GM23338 (cell line): ENCODE results near the gene ITGB7. TPM values are rescaled to one million over a fixed set of nuclear protein-coding genes. Genes with fewer than 3 reads are reported as not detected.

Experiments
- ATAC-seq: fragments of 200-7000 bp; cut with Tn5 transposase; 3 replicates; pipeline ENCODE4 v1.9.1; 2020
- DNase-seq: peaks from one replicate; pipeline ENCODE4 v3.0.0-alpha.2; 2015; ENCODE audit warnings: low spot score
- H2AFZ ChIP-seq: fragments of 200-600 bp; sonication (generic); 2 replicates; pipeline ENCODE4 v1.8.0; 2016; ENCODE audit warnings: antibody characterized with exemption, mild to moderate bottlenecking, moderate library complexity
- H3F3A ChIP-seq: fragments of 200-600 bp; sonication (generic); replicated peaks from 2 replicates; pipeline ENCODE4 v1.8.0; 2017; ENCODE audit warnings: antibody characterized with exemption, mixed run types, low read depth
- H3K27ac ChIP-seq: fragments of 200-600 bp; sonication (generic); 2 replicates; pipeline ENCODE4 v1.6.1; 2016; ENCODE audit warnings: low read depth
- H3K27me3 ChIP-seq: fragments of 200-600 bp; sonication (generic); 2 replicates; pipeline ENCODE4 v1.8.0; 2016; ENCODE audit warnings: mild to moderate bottlenecking, mixed run types, moderate library complexity; ENCODE audit not compliant: insufficient read depth
- H3K36me3 ChIP-seq: fragments of 200-600 bp; sonication (generic); 2 replicates; pipeline ENCODE4 v1.8.0; 2016; ENCODE audit warnings: mild to moderate bottlenecking; ENCODE audit not compliant: insufficient read depth
- H3K4me1 ChIP-seq: fragments of 200-600 bp; sonication (generic); 2 replicates; pipeline ENCODE4 v1.8.0; 2016; ENCODE audit warnings: mild to moderate bottlenecking, moderate library complexity; ENCODE audit not compliant: insufficient read depth
- H3K4me2 ChIP-seq: fragments of 200-600 bp; sonication (generic); 2 replicates; pipeline ENCODE4 v1.7.1; 2017; ENCODE audit warnings: mixed run types
- H3K4me3 ChIP-seq: fragments of 200-600 bp; sonication (generic); 2 replicates; pipeline ENCODE4 v1.6.1; 2016; ENCODE audit warnings: mixed run types
- H3K79me2 ChIP-seq: fragments of 200-600 bp; sonication (generic); replicated peaks from 2 replicates; pipeline ENCODE4 v1.8.0; 2017; ENCODE audit warnings: mild to moderate bottlenecking; ENCODE audit not compliant: insufficient read depth
- H3K9me2 ChIP-seq: fragments of 200-600 bp; sonication (generic); 2 replicates; pipeline ENCODE4 v1.8.0; 2017; ENCODE audit not compliant: insufficient read depth
- H4K20me1 ChIP-seq: fragments of 200-600 bp; sonication (generic); replicated peaks from 2 replicates; pipeline ENCODE4 v1.8.0; 2017; ENCODE audit warnings: mild to moderate bottlenecking; ENCODE audit not compliant: insufficient read depth
- H3K27ac Mint-ChIP-seq: 2 replicates; pipeline ENCODE4 v1.8.0; 2020; ENCODE audit warnings: inconsistent platforms, mild to moderate bottlenecking, moderate library complexity, mixed read lengths
- H3K27me3 Mint-ChIP-seq: 3 replicates; pipeline ENCODE4 v1.8.0; 2022; ENCODE audit warnings: low read depth, mild to moderate bottlenecking, moderate library complexity, mixed read lengths, inconsistent platforms; ENCODE audit not compliant: insufficient read depth, poor library complexity
- H3K36me3 Mint-ChIP-seq: 3 replicates; pipeline ENCODE4 v1.8.0; 2021; ENCODE audit warnings: low read depth, mild to moderate bottlenecking, inconsistent platforms, moderate library complexity, mixed read lengths
- H3K4me1 Mint-ChIP-seq: 3 replicates; pipeline ENCODE4 v1.8.0; 2020; ENCODE audit warnings: mild to moderate bottlenecking, inconsistent platforms, mixed read lengths
- H3K4me3 Mint-ChIP-seq: 3 replicates; pipeline ENCODE4 v1.8.0; 2021; ENCODE audit warnings: moderate library complexity, mild to moderate bottlenecking, inconsistent platforms, mixed read lengths
- H3K9me3 Mint-ChIP-seq: 3 replicates; pipeline ENCODE4 v1.8.0; 2020; ENCODE audit warnings: moderate library complexity, mild to moderate bottlenecking, inconsistent platforms, mixed read lengths
- CREB1 ChIP-seq: fragments of 250-450 bp; sonication (Bioruptor Pico); IDR thresholded peaks from 2 replicates; pipeline ENCODE4 v1.5.0; 2020; ENCODE audit warnings: low read depth, mild to moderate bottlenecking, moderate library complexity
- ETS1 ChIP-seq: IDR thresholded peaks from 2 replicates; pipeline ENCODE4 v1.6.1; 2016; ENCODE audit warnings: antibody characterized with exemption
- EZH2 ChIP-seq: fragments of 200-600 bp; sonication (generic); IDR thresholded peaks from one replicate; pipeline ENCODE4 v1.8.0; 2017; ENCODE audit warnings: antibody characterized with exemption, mild to moderate bottlenecking, low read depth; ENCODE audit not compliant: unreplicated experiment
- JUNB ChIP-seq: IDR thresholded peaks from one replicate; pipeline ENCODE4 v1.6.1; 2016; ENCODE audit warnings: antibody characterized with exemption; ENCODE audit not compliant: unreplicated experiment
- POLR2AphosphoS5 ChIP-seq: IDR thresholded peaks from 2 replicates; pipeline ENCODE4 v1.6.1; 2016; ENCODE audit warnings: antibody characterized with exemption, low read depth
- STAT1 ChIP-seq: IDR thresholded peaks from one replicate; pipeline ENCODE4 v1.6.1; 2016; ENCODE audit warnings: antibody characterized with exemption; ENCODE audit not compliant: unreplicated experiment
- ZNF114 ChIP-seq: fragments of 250-450 bp; sonication (Bioruptor Pico); IDR thresholded peaks from 2 replicates; pipeline ENCODE4 v1.5.0; 2020; ENCODE audit warnings: mild to moderate bottlenecking, moderate library complexity
- ZNF331 ChIP-seq: fragments of 250-450 bp; sonication (Bioruptor Pico); IDR thresholded peaks from 2 replicates; pipeline ENCODE4 v1.5.0; 2020; ENCODE audit warnings: low read depth, mild to moderate bottlenecking, moderate library complexity
- ZNF462 ChIP-seq: fragments of 250-450 bp; sonication (Bioruptor Pico); IDR thresholded peaks from 2 replicates; pipeline ENCODE4 v1.5.0; 2020; ENCODE audit warnings: mild to moderate bottlenecking, moderate library complexity
- polyA plus RNA-seq: library from polyadenylated mRNA; unstranded; fragments of >200 nt; fragmentation: Nextera tagmentation; extraction: Ambion mirVana; gene quantifications from 2 replicates; pipeline ENCODE4 v1.2.1, GENCODE V29; 2016
- total RNA-seq: library from RNA; depleted of rRNA; stranded (reverse); fragments of >200 nt; shearing (Covaris generic); gene quantifications from 2 replicates; pipeline ENCODE4 v1.2.3, GENCODE V29; 2014
- TF ChIP-seq, protein P1 (sequence below), 2 experiments: fragments of 200-600 bp in 1 of 2; sonication (generic) in 1 of 2; conservative IDR thresholded peaks; 2 replicates each; pipeline versions ENCODE4 v1.5.1 to v1.6.1; 2016 to 2017; ENCODE audit warnings: antibody characterized with exemption in 2 of 2, low read depth in 2 of 2, mild to moderate bottlenecking in 2 of 2, moderate library complexity in 1 of 2

The ITGB7 gene
- total and polyA plus RNA-seq, 2 experiments from 2014 or later: 0.32 TPM; not detected in 1

GRCh38 chr12:53192531-53193021 lies 14.5 kb downstream of the ITGB7 start:
- H3K4me1 Mint-ChIP-seq: peaks cover 29% of the 10 kb centered on the region; the same call in 2 of the 3 replicates
- no peak for TF ChIP-seq STAT1
- H3K27me3 Mint-ChIP-seq: peaks cover 33% of the 10 kb centered on the region
- no peak overlapping the region for H3K4me3 Mint-ChIP-seq
- no peak overlapping the region for H3K27ac Mint-ChIP-seq
- Histone ChIP-seq H4K20me1 (peaks cover 14% of the 10 kb centered on the region), H3K4me1 (peaks cover 12% of the 10 kb centered on the region; the same call in 1 of the 2 replicates), H3K4me3 (no peak overlapping the region), H2AFZ (no peak overlapping the region), H3K27me3 (peaks cover 52% of the 10 kb centered on the region), H3F3A (no peaks in the 10 kb centered on the region), H3K79me2 (no peaks in the 10 kb centered on the region), H3K9me2 (no peaks in the 10 kb centered on the region), H3K36me3 (no peaks in the 10 kb centered on the region; the same call in 1 of the 2 replicates), H3K27ac (no peak overlapping the region), H3K4me2 (no peak overlapping the region)
- DNase-seq (no peak), ATAC-seq (no peak)
- no peaks in the 10 kb centered on the region; the same call in 1 of the 3 replicates for H3K9me3 Mint-ChIP-seq
- peaks cover 16% of the 10 kb centered on the region for H3K36me3 Mint-ChIP-seq

GRCh38 chr12:53191885-53192530 lies 15.0 kb downstream of the ITGB7 start:
- Histone ChIP-seq H3K4me3 (no peak overlapping the region), H2AFZ (no peak overlapping the region), H3K79me2 (no peaks in the 10 kb centered on the region), H3K36me3 (peaks cover 2% of the 10 kb centered on the region), H3K27ac (no peak overlapping the region), H4K20me1 (peaks cover 14% of the 10 kb centered on the region), H3K27me3 (peaks cover 47% of the 10 kb centered on the region), H3K9me2 (no peaks in the 10 kb centered on the region), H3K4me2 (no peak overlapping the region), H3K4me1 (peaks cover 12% of the 10 kb centered on the region; the same call in 1 of the 2 replicates), H3F3A (no peaks in the 10 kb centered on the region)
- no peak for ATAC-seq
- peaks cover 31% of the 10 kb centered on the region for H3K4me1 Mint-ChIP-seq
- no peak for DNase-seq
- peaks cover 22% of the 10 kb centered on the region for H3K36me3 Mint-ChIP-seq
- peaks cover 30% of the 10 kb centered on the region for H3K27me3 Mint-ChIP-seq
- no peaks in the 10 kb centered on the region; the same call in 1 of the 3 replicates for H3K9me3 Mint-ChIP-seq
- H3K4me3 Mint-ChIP-seq: no peak overlapping the region
- no peak overlapping the region for H3K27ac Mint-ChIP-seq
- TF ChIP-seq ZNF331 (no peak), ETS1 (no peak), POLR2AphosphoS5 (no peak), JUNB (no peak), EZH2 (no peak), CREB1 (CRISPR knock-in tag) (no peak), ZNF462 (no peak), ZNF114 (CRISPR knock-in tag) (no peak), STAT1 (no peak)
- TF ChIP-seq, protein P1, sequence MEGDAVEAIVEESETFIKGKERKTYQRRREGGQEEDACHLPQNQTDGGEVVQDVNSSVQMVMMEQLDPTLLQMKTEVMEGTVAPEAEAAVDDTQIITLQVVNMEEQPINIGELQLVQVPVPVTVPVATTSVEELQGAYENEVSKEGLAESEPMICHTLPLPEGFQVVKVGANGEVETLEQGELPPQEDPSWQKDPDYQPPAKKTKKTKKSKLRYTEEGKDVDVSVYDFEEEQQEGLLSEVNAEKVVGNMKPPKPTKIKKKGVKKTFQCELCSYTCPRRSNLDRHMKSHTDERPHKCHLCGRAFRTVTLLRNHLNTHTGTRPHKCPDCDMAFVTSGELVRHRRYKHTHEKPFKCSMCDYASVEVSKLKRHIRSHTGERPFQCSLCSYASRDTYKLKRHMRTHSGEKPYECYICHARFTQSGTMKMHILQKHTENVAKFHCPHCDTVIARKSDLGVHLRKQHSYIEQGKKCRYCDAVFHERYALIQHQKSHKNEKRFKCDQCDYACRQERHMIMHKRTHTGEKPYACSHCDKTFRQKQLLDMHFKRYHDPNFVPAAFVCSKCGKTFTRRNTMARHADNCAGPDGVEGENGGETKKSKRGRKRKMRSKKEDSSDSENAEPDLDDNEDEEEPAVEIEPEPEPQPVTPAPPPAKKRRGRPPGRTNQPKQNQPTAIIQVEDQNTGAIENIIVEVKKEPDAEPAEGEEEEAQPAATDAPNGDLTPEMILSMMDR (conservative IDR thresholded peaks at IDR 0.05; ENCODE audit: low read depth in 2 of 2): no peak
